Activated CD4-positive, CD25-positive, alpha-beta regulatory T cell treated with anti-CD3 and anti-CD28 coated beads, Interleukin-2, amount 50 U/mL, for 16 hours (primary cell): ENCODE results near the gene SPTBN1.

Experiments
- DNase-seq: peaks from one replicate; pipeline ENCODE4 v3.0.0-alpha.2; 2020; ENCODE audit warnings: low read depth, low spot score

The SPTBN1 gene

GRCh38 chr2:54701029-54701428 lies 244.9 kb downstream of the SPTBN1 start:
- DNase-seq, result no peak

GRCh38 chr2:54704238-54704637 lies 248.1 kb downstream of the SPTBN1 start:
- DNase-seq, result no peak

- no peak for DNase-seq
These were observed 248.8 kb downstream of the SPTBN1 start for GRCh38 chr2:54704688-54705605.

- DNase-seq, result no peak
These were observed 250.5 kb downstream of the SPTBN1 start for GRCh38 chr2:54706622-54707021.

GRCh38 chr2:54708584-54709335 lies 252.6 kb downstream of the SPTBN1 start:
- DNase-seq, result no peak

- DNase-seq, result no peak
These were observed 253.2 kb downstream of the SPTBN1 start for GRCh38 chr2:54709336-54709809.

GRCh38 chr2:54710216-54710615 lies 254.1 kb downstream of the SPTBN1 start:
- no peak for DNase-seq

- DNase-seq, result no peak
These were observed 256.4 kb downstream of the SPTBN1 start for GRCh38 chr2:54712516-54712915.

GRCh38 chr2:54714996-54715395 lies 258.9 kb downstream of the SPTBN1 start:
- DNase-seq, result no peak

- no peak for DNase-seq
These were observed 260.2 kb downstream of the SPTBN1 start for GRCh38 chr2:54716375-54716774.

GRCh38 chr2:54720563-54720962 lies 264.4 kb downstream of the SPTBN1 start:
- no peak for DNase-seq
